Cardiac fibroblast (primary cell): ENCODE measurements around the gene EYS.
"Not testable (repeated sequence)": the region's sequence is repeated elsewhere in the genome, so short reads cannot be mapped to it uniquely, and the experiment has no call there.

Experiments used
- DNase-seq, 2 donors: peaks; one replicate each; pipeline versions ENCODE4 v3.0.0 to v3.0.0-alpha.2; 2010; ENCODE audit warnings: low read depth in 2 of 2
- H3K4me3 ChIP-seq, 2 donors: replicated peaks in 1 of 2; 1 replicate in 1 of 2; 2 replicates in 1 of 2; pipeline ENCODE4 v1.5.1; 2011; ENCODE audit warnings: low read depth in 2 of 2, low read length in 2 of 2, mild to moderate bottlenecking in 2 of 2, moderate library complexity in 1 of 2
- CTCF ChIP-seq: IDR thresholded peaks from one replicate; pipeline ENCODE4 v1.5.1; 2011; ENCODE audit warnings: low read depth, mild to moderate bottlenecking, low read length, inconsistent platforms

Gene EYS

GRCh38 chr6:64255000-64255399, 1452.0 kb downstream of the EYS start:
- no peak for TF ChIP-seq CTCF
- no peak overlapping the region for H3K4me3 ChIP-seq
- DNase-seq = no peak

- DNase-seq = peak in 1 of 2 donors; percentile 5
- TF ChIP-seq CTCF = no peak
- no peak overlapping the region for H3K4me3 ChIP-seq
Measured at GRCh38 chr6:64254558-64254957, 1452.5 kb downstream of the EYS start.

- no peak for DNase-seq
- TF ChIP-seq CTCF = no peak
- H3K4me3 ChIP-seq = no peak overlapping the region
Measured at GRCh38 chr6:64252256-64252655, 1454.8 kb downstream of the EYS start.

- DNase-seq = no peak
- H3K4me3 ChIP-seq = no peak overlapping the region
- TF ChIP-seq CTCF = peak; percentile 13
Measured at GRCh38 chr6:64250126-64250525, 1456.9 kb downstream of the EYS start.

GRCh38 chr6:64249115-64249514, 1457.9 kb downstream of the EYS start:
- no peak for TF ChIP-seq CTCF
- DNase-seq = peak in 1 of 2 donors; percentile 50
- no peak overlapping the region for H3K4me3 ChIP-seq

- peak in 1 of 2 donors; percentile 26 for DNase-seq
- no peak overlapping the region for H3K4me3 ChIP-seq
- no peak for TF ChIP-seq CTCF
Measured at GRCh38 chr6:64243618-64244017, 1463.4 kb downstream of the EYS start.

GRCh38 chr6:64238908-64239307, 1468.1 kb downstream of the EYS start:
- H3K4me3 ChIP-seq, DNase-seq: not testable (repeated sequence)
